Endothelial cell of umbilical vein (primary cell): ENCODE measurements around the gene RBM25.

Source experiments
- EZH2 ChIP-seq: IDR thresholded peaks from 2 replicates; pipeline ENCODE4 v1.6.1; 2012; ENCODE audit warnings: borderline replicate concordance, low read depth, mild to moderate bottlenecking, moderate library complexity, low read length, inconsistent platforms; ENCODE audit not compliant: severe bottlenecking
- FOS ChIP-seq: IDR thresholded peaks from 2 replicates; pipeline ENCODE4 v1.6.1; 2011; ENCODE audit warnings: mild to moderate bottlenecking, low read length, moderate library complexity, borderline replicate concordance; ENCODE audit not compliant: insufficient read depth
- GATA2 ChIP-seq: IDR thresholded peaks from 2 replicates; pipeline ENCODE4 v1.7.0; 2011; ENCODE audit warnings: low read depth, mild to moderate bottlenecking, moderate library complexity, mixed read lengths, low read length; ENCODE audit not compliant: insufficient read length, insufficient read depth
- JUN ChIP-seq: IDR thresholded peaks from 2 replicates; pipeline ENCODE4 v1.6.1; 2011; ENCODE audit warnings: borderline replicate concordance, low read depth; ENCODE audit not compliant: insufficient read length, insufficient read depth
- MYC ChIP-seq: IDR thresholded peaks from one replicate; pipeline ENCODE4 v1.6.1; 2011; ENCODE audit warnings: mild to moderate bottlenecking, low read depth, low read length
- POLR2A ChIP-seq: IDR thresholded peaks from 2 replicates; pipeline ENCODE4 v1.6.1; 2012; ENCODE audit warnings: low read depth, mild to moderate bottlenecking, control low read depth, low read length
- POLR2AphosphoS5 ChIP-seq: IDR thresholded peaks from 2 replicates; pipeline ENCODE4 v1.6.1; 2012; ENCODE audit warnings: low read depth, mild to moderate bottlenecking, control low read depth, low read length, moderate library complexity; ENCODE audit not compliant: insufficient read depth
- TF ChIP-seq, protein P1 (sequence below), 2 donors: IDR thresholded peaks; 1 replicate in 1 of 2; 2 replicates in 1 of 2; pipeline ENCODE4 v1.5.1; 2011; ENCODE audit warnings: low read length in 2 of 2, mild to moderate bottlenecking in 2 of 2, moderate library complexity in 2 of 2, control low read depth in 1 of 2, inconsistent platforms in 1 of 2, low read depth in 1 of 2; ENCODE audit not compliant: insufficient read depth in 1 of 2; ENCODE audit errors: extremely low read depth in 1 of 2
- TF ChIP-seq, protein P2 (sequence below): IDR thresholded peaks from 2 replicates; pipeline ENCODE4 v1.6.1; 2011; ENCODE audit not compliant: insufficient read depth, insufficient read length

DNA sequence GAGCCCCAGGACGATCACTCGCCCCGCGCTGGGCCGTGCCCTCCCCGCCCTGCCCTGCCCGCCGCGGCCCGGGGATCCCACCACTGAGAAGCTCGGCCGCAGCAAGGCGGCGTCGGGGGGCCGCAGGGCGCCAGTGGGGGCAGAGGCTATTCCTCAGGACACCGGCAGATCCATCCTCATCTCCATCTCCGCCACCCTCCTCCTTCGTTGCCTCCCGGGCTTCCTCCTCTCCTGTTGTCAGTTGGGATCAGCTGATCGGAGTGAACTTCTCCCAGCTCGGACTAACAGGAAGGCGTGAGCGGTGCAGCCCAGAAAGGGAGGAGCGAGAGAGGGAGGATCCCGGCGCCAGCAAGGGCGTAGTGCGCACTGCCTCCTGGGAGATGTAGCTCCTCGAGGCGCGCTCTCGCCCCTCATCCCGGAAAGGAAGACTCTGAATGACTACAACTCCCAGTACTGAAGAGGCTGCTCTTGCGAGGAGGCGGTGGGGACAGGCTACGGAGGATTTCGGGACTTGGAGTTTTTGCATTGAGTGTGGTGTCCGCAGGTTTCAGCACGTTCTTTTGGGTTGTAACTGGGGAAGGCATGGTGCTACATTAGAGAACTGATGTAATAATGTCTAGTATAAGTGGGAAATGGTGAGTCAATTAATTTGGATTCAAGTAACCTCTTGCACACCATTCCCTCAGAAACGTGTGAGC is 31.3 kb upstream of the RBM25 start, which contains the start of gene ZFYVE1:
- TF ChIP-seq GATA2, result no peak
- peak; percentile 85 for TF ChIP-seq POLR2A
- TF ChIP-seq, protein P1, sequence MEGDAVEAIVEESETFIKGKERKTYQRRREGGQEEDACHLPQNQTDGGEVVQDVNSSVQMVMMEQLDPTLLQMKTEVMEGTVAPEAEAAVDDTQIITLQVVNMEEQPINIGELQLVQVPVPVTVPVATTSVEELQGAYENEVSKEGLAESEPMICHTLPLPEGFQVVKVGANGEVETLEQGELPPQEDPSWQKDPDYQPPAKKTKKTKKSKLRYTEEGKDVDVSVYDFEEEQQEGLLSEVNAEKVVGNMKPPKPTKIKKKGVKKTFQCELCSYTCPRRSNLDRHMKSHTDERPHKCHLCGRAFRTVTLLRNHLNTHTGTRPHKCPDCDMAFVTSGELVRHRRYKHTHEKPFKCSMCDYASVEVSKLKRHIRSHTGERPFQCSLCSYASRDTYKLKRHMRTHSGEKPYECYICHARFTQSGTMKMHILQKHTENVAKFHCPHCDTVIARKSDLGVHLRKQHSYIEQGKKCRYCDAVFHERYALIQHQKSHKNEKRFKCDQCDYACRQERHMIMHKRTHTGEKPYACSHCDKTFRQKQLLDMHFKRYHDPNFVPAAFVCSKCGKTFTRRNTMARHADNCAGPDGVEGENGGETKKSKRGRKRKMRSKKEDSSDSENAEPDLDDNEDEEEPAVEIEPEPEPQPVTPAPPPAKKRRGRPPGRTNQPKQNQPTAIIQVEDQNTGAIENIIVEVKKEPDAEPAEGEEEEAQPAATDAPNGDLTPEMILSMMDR (IDR thresholded peaks at IDR 0.05; ENCODE audit: extremely low read depth in 1 of 2, insufficient read depth in 1 of 2, low read depth in 1 of 2, low read length in 2 of 2), result no peak
- TF ChIP-seq JUN, result no peak
- peak; percentile 30 for TF ChIP-seq POLR2AphosphoS5
- TF ChIP-seq, protein P2, sequence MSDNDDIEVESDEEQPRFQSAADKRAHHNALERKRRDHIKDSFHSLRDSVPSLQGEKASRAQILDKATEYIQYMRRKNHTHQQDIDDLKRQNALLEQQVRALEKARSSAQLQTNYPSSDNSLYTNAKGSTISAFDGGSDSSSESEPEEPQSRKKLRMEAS, result peak; percentile 47
- no peak for TF ChIP-seq EZH2
- no peak for TF ChIP-seq FOS
- no peak for TF ChIP-seq MYC
